Measurements from ENCODE around the gene FAM81A. TPM values are rescaled to one million over a fixed set of nuclear protein-coding genes. Genes with fewer than 3 reads are reported as not detected.

FAM81A gene
- 0.32 TPM for polyA plus RNA-seq (2013, experiment 1 of 2)
- polyA plus RNA-seq (2013, experiment 2 of 2), result 0.42 TPM

DNA sequence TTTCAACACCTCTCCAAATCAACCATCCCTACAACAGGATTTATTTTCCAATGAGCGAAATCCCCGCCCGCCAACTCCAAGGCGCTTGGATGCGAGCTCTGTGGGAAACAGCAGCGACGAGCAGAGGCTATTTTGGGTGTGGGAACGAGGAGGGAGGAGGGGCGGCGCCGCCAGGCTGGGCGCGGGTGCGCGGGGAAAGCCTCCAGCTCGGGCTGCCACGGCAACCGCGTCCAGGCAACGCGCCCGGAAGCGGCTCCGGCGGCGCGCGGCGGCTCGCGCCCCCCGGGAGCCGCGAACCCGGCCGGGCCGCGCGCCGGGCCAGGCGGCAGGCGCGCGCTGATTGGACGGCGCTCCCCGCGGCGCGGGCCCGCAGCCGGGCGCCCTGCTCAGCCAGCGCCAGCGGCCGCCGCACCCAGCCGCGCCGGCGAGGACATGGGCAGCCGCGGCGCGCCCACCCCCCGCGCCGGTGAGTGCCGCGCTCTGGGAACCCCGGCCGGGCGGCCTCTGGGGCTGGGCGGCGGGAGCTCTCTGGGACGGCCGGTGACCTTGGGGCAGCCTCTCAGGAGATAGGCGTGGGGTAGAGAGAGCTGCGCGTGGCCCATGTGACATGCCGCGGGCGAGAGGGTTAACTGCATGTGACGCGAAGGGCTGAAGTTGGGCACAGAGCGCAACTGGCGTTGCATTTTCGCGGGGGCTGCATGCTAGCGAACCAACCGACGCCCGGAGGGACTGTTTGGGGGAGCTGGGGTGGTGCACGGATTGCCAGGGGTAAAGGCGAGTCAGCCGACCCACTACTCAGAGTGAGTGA is at the start of gene FAM81A:
FAM81A (plus strand) TSS at position 370 of the 808 bp plus-strand sequence. CDS start 20,441 bp downstream, outside the sequence.
- no peaks in the 10 kb centered on the region for H3K36me3 ChIP-seq (ENCODE audit: control insufficient read depth, insufficient read depth, low read length)
- H2AK5ac ChIP-seq (ENCODE audit: low read length), result no peak within 1 kb of the TSS
- H3K4me1 ChIP-seq (ENCODE audit: control insufficient read depth, low read depth, low read length), result no peaks in the 10 kb centered on the region
- H3K27ac ChIP-seq (ENCODE audit: low read depth, low read length), result no peak within 1 kb of the TSS
- no peak within 1 kb of the TSS for H2BK15ac ChIP-seq (replicated peaks; ENCODE audit: low read depth)
- H2BK120ac ChIP-seq (ENCODE audit: low read depth, low read length), result no peak within 1 kb of the TSS
- no peaks in the 10 kb centered on the region for H3K79me1 ChIP-seq (ENCODE audit: low read length)
- no peak within 1 kb of the TSS for H3K23ac ChIP-seq (ENCODE audit: low read length)
- H3K79me2 ChIP-seq (ENCODE audit: control insufficient read depth, insufficient read depth, low read length), result no peaks in the 10 kb centered on the region
- peak; percentile 62 for DNase-seq
- no peak within 1 kb of the TSS for H2BK5ac ChIP-seq (ENCODE audit: low read length)
- peak within 1 kb of the TSS; percentile 94 for H3K4me2 ChIP-seq (ENCODE audit: low read length)
- H3K18ac ChIP-seq (ENCODE audit: low read length), result no peak within 1 kb of the TSS
- peak within 1 kb of the TSS; percentile 84 for H3K56ac ChIP-seq (ENCODE audit: low read length)
- no peak within 1 kb of the TSS for H4K8ac ChIP-seq (ENCODE audit: low read depth, low read length)
- H3K27me3 ChIP-seq (ENCODE audit: insufficient read depth, low read length, poor library complexity), result peaks cover 27% of the 10 kb centered on the region
- H4K5ac ChIP-seq (ENCODE audit: low read length), result no peak within 1 kb of the TSS
- peak within 1 kb of the TSS; percentile 60 for H3K9ac ChIP-seq (ENCODE audit: low read length)
- no CpG with 5 or more reads among the region's 96 CpGs for WGBS (ENCODE audit: extremely low coverage, insufficient coverage, low lambda C conversion rate)
- peak within 1 kb of the TSS; percentile 47 for H3K4me3 ChIP-seq (ENCODE audit: low read length)
- no peak within 1 kb of the TSS for H3K4ac ChIP-seq (ENCODE audit: low read depth, low read length)

DNA sequence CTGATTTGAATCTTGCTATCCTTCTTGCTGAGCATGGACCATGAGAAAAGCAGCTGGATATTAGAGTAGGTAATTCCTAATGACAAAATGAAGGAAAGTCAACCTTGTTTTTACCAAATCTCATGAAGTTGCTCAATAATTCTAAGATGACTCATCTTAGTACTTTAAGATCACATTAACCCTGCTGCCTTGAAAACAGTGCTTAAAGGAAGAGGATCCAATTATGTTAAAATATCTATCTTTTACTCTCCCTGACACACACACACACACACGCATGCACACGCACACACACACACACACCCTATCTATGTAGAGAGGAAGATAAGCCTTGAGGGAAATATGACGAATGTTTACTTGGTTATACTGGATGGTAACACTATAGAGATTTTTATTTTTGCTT is 49.3 kb upstream of the FAM81A start:
- H2BK120ac ChIP-seq (ENCODE audit: low read depth, low read length), result no peak overlapping the region
- H3K23ac ChIP-seq (ENCODE audit: low read length), result no peak overlapping the region
- no peak overlapping the region for H3K9ac ChIP-seq (ENCODE audit: low read length)
- no peak overlapping the region for H3K4me3 ChIP-seq (ENCODE audit: low read length)
- no peaks in the 10 kb centered on the region for H3K36me3 ChIP-seq (ENCODE audit: control insufficient read depth, insufficient read depth, low read length)
- H4K8ac ChIP-seq (ENCODE audit: low read depth, low read length), result no peak overlapping the region
- no peak overlapping the region for H3K4me2 ChIP-seq (ENCODE audit: low read length)
- no peak overlapping the region for H3K18ac ChIP-seq (ENCODE audit: low read length)
- DNase-seq, result no peak
- H2BK15ac ChIP-seq (replicated peaks; ENCODE audit: low read depth), result no peak overlapping the region
- no peak overlapping the region for H4K5ac ChIP-seq (ENCODE audit: low read length)
- no peak overlapping the region for H3K4ac ChIP-seq (ENCODE audit: low read depth, low read length)
- no peak overlapping the region for H3K27ac ChIP-seq (ENCODE audit: low read depth, low read length)
- no peak overlapping the region for H2AK5ac ChIP-seq (ENCODE audit: low read length)
- no peak overlapping the region for H2BK5ac ChIP-seq (ENCODE audit: low read length)
- no CpG with 5 or more reads among the region's 3 CpGs for WGBS (ENCODE audit: extremely low coverage, insufficient coverage, low lambda C conversion rate)
- no peaks in the 10 kb centered on the region for H3K27me3 ChIP-seq (ENCODE audit: insufficient read depth, low read length, poor library complexity)
- H3K79me2 ChIP-seq (ENCODE audit: control insufficient read depth, insufficient read depth, low read length), result no peaks in the 10 kb centered on the region
- H3K4me1 ChIP-seq (ENCODE audit: control insufficient read depth, low read depth, low read length), result no peaks in the 10 kb centered on the region
- no peak overlapping the region for H3K56ac ChIP-seq (ENCODE audit: low read length)
- no peaks in the 10 kb centered on the region for H3K79me1 ChIP-seq (ENCODE audit: low read length)

GRCh38 chr15:59392299-59392698 is 45.7 kb upstream of the FAM81A start:
- no peak overlapping the region for H3K4me2 ChIP-seq (ENCODE audit: low read length)
- no peak overlapping the region for H4K8ac ChIP-seq (ENCODE audit: low read depth, low read length)
- no peak overlapping the region for H3K18ac ChIP-seq (ENCODE audit: low read length)
- H3K4me3 ChIP-seq (ENCODE audit: low read length), result no peak overlapping the region
- WGBS (ENCODE audit: extremely low coverage, insufficient coverage, low lambda C conversion rate), result no CpG with 5 or more reads among the region's 5 CpGs
- no peak overlapping the region for H3K56ac ChIP-seq (ENCODE audit: low read length)
- no peak overlapping the region for H2AK5ac ChIP-seq (ENCODE audit: low read length)
- no peaks in the 10 kb centered on the region for H3K4me1 ChIP-seq (ENCODE audit: control insufficient read depth, low read depth, low read length)
- H3K79me2 ChIP-seq (ENCODE audit: control insufficient read depth, insufficient read depth, low read length), result no peaks in the 10 kb centered on the region
- H3K9ac ChIP-seq (ENCODE audit: low read length), result no peak overlapping the region
- H3K27me3 ChIP-seq (ENCODE audit: insufficient read depth, low read length, poor library complexity), result no peaks in the 10 kb centered on the region
- no peak overlapping the region for H3K27ac ChIP-seq (ENCODE audit: low read depth, low read length)
- no peak overlapping the region for H2BK15ac ChIP-seq (replicated peaks; ENCODE audit: low read depth)
- H3K4ac ChIP-seq (ENCODE audit: low read depth, low read length), result no peak overlapping the region
- DNase-seq, result no peak
- no peak overlapping the region for H2BK5ac ChIP-seq (ENCODE audit: low read length)
- H4K5ac ChIP-seq (ENCODE audit: low read length), result no peak overlapping the region
- no peak overlapping the region for H3K23ac ChIP-seq (ENCODE audit: low read length)
- no peaks in the 10 kb centered on the region for H3K36me3 ChIP-seq (ENCODE audit: control insufficient read depth, insufficient read depth, low read length)
- no peaks in the 10 kb centered on the region for H3K79me1 ChIP-seq (ENCODE audit: low read length)
- no peak overlapping the region for H2BK120ac ChIP-seq (ENCODE audit: low read depth, low read length)

- H2BK120ac ChIP-seq (ENCODE audit: low read depth, low read length), result no peak overlapping the region
- H3K18ac ChIP-seq (ENCODE audit: low read length), result no peak overlapping the region
- no peak overlapping the region for H3K9ac ChIP-seq (ENCODE audit: low read length)
- H3K36me3 ChIP-seq (ENCODE audit: control insufficient read depth, insufficient read depth, low read length), result no peaks in the 10 kb centered on the region
- no peak overlapping the region for H3K4me2 ChIP-seq (ENCODE audit: low read length)
- H4K5ac ChIP-seq (ENCODE audit: low read length), result no peak overlapping the region
- no peaks in the 10 kb centered on the region for H3K79me1 ChIP-seq (ENCODE audit: low read length)
- no CpG with 5 or more reads among the region's 9 CpGs for WGBS (ENCODE audit: extremely low coverage, insufficient coverage, low lambda C conversion rate)
- H3K4ac ChIP-seq (ENCODE audit: low read depth, low read length), result no peak overlapping the region
- H3K79me2 ChIP-seq (ENCODE audit: control insufficient read depth, insufficient read depth, low read length), result no peaks in the 10 kb centered on the region
- no peak overlapping the region for H3K56ac ChIP-seq (ENCODE audit: low read length)
- H3K4me3 ChIP-seq (ENCODE audit: low read length), result no peak overlapping the region
- no peak for DNase-seq
- H3K27me3 ChIP-seq (ENCODE audit: insufficient read depth, low read length, poor library complexity), result no peaks in the 10 kb centered on the region
- no peak overlapping the region for H4K8ac ChIP-seq (ENCODE audit: low read depth, low read length)
- no peak overlapping the region for H3K27ac ChIP-seq (ENCODE audit: low read depth, low read length)
- no peak overlapping the region for H3K23ac ChIP-seq (ENCODE audit: low read length)
- no peak overlapping the region for H2BK15ac ChIP-seq (replicated peaks; ENCODE audit: low read depth)
- H3K4me1 ChIP-seq (ENCODE audit: control insufficient read depth, low read depth, low read length), result no peaks in the 10 kb centered on the region
- H2BK5ac ChIP-seq (ENCODE audit: low read length), result no peak overlapping the region
- H2AK5ac ChIP-seq (ENCODE audit: low read length), result no peak overlapping the region
Measured at GRCh38 chr15:59394166-59394661, 43.8 kb upstream of the FAM81A start.

- no peaks in the 10 kb centered on the region for H3K27me3 ChIP-seq (ENCODE audit: insufficient read depth, low read length, poor library complexity)
- no peak overlapping the region for H3K4ac ChIP-seq (ENCODE audit: low read depth, low read length)
- no peaks in the 10 kb centered on the region for H3K4me1 ChIP-seq (ENCODE audit: control insufficient read depth, low read depth, low read length)
Measured at GRCh38 chr15:59396211-59396610, 41.8 kb upstream of the FAM81A start.

More at GRCh38 chr15:59396211-59396610, 41.8 kb upstream of the FAM81A start:
- Histone ChIP-seq H3K23ac (ENCODE audit: low read length) (no peak overlapping the region), H3K56ac (ENCODE audit: low read length) (no peak overlapping the region), H3K9ac (ENCODE audit: low read length) (no peak overlapping the region), H2AK5ac (ENCODE audit: low read length) (no peak overlapping the region), H4K8ac (ENCODE audit: low read depth, low read length) (no peak overlapping the region), H2BK15ac (replicated peaks; ENCODE audit: low read depth) (no peak overlapping the region), H3K79me2 (ENCODE audit: control insufficient read depth, insufficient read depth, low read length) (no peaks in the 10 kb centered on the region), H3K18ac (ENCODE audit: low read length) (no peak overlapping the region), H3K4me3 (ENCODE audit: low read length) (no peak overlapping the region), H4K5ac (ENCODE audit: low read length) (no peak overlapping the region), H3K79me1 (ENCODE audit: low read length) (no peaks in the 10 kb centered on the region), H3K4me2 (ENCODE audit: low read length) (no peak overlapping the region), H3K27ac (ENCODE audit: low read depth, low read length) (no peak overlapping the region), H2BK120ac (ENCODE audit: low read depth, low read length) (no peak overlapping the region), H3K36me3 (ENCODE audit: control insufficient read depth, insufficient read depth, low read length) (no peaks in the 10 kb centered on the region), H2BK5ac (ENCODE audit: low read length) (no peak overlapping the region)
- WGBS (ENCODE audit: extremely low coverage, insufficient coverage, low lambda C conversion rate), result no CpG with 5 or more reads among the region's 3 CpGs
- DNase-seq, result no peak
